BE2C (cell line): ENCODE results near the gene PGAM1.
A peak's percentile ranks its signal among the peaks of the same experiment; 100 is the strongest.

Experiments used
- DNase-seq: peaks from one replicate; pipeline ENCODE4 v3.0.0-alpha.2; 2020
- H3K27me3 ChIP-seq: fragments of 250-450 bp; sonication (Bioruptor Pico); 2 replicates; pipeline ENCODE4 v1.5.1; 2020; ENCODE audit warnings: mild to moderate bottlenecking
- H3K36me3 ChIP-seq: fragments of 250-450 bp; sonication (Bioruptor Pico); 2 replicates; pipeline ENCODE4 v1.5.1; 2020; ENCODE audit warnings: mild to moderate bottlenecking
- H3K4me1 ChIP-seq: fragments of 250-450 bp; sonication (Bioruptor Pico); 2 replicates; pipeline ENCODE4 v1.5.1; 2020
- H3K4me3 ChIP-seq: 2 replicates; pipeline ENCODE4 v1.5.1; 2011; ENCODE audit warnings: low read depth, low read length
- H3K9me3 ChIP-seq: fragments of 250-450 bp; sonication (Bioruptor Pico); 2 replicates; pipeline ENCODE4 v1.5.1; 2020
- CTCF ChIP-seq: IDR thresholded peaks from 2 replicates; pipeline ENCODE4 v1.5.1; 2012; ENCODE audit warnings: mild to moderate bottlenecking, low read depth, low read length

Gene PGAM1

GRCh38 chr10:97434055-97434454 lies 8.1 kb downstream of the PGAM1 start:
- DNase-seq, result no peak
- H3K27me3 ChIP-seq, result no peaks in the 10 kb centered on the region
- H3K9me3 ChIP-seq, result no peaks in the 10 kb centered on the region
- H3K4me1 ChIP-seq, result no peaks in the 10 kb centered on the region
- H3K4me3 ChIP-seq, result no peak overlapping the region
- TF ChIP-seq CTCF, result no peak
- peaks cover 75% of the 10 kb centered on the region for H3K36me3 ChIP-seq

DNA sequence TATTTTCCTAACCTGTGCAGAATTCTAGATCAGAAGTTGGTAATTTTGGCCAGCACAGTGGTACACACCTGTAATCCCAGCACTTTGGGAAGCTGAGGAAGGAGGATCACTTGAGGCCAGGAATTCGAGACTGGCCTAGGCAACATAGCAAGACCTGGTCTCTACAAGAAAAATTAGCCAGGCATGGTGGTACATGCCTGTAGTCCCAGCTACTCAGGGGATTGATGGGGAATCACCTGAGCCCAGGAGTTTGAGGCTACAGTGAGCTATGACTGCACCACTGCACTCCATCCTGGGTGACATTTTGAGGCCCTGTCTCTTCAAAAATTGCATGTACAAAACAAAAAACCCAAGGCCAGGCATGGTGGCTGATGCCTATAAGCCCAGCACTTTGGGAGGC lies 8.6 kb downstream of the PGAM1 start:
- H3K27me3 ChIP-seq, result no peaks in the 10 kb centered on the region
- peaks cover 76% of the 10 kb centered on the region for H3K36me3 ChIP-seq
- no peak for TF ChIP-seq CTCF

GRCh38 chr10:97435211-97435610 lies 9.2 kb downstream of the PGAM1 start:
- peaks cover 71% of the 10 kb centered on the region for H3K36me3 ChIP-seq
- H3K27me3 ChIP-seq, result no peaks in the 10 kb centered on the region
- no peaks in the 10 kb centered on the region for H3K4me1 ChIP-seq
- H3K9me3 ChIP-seq, result no peaks in the 10 kb centered on the region
- H3K4me3 ChIP-seq, result no peak overlapping the region
- no peak for TF ChIP-seq CTCF
- DNase-seq, result no peak

More for the DNA sequence above, 8.6 kb downstream of the PGAM1 start:
- DNase-seq, result no peak
- Histone ChIP-seq H3K4me1 (no peaks in the 10 kb centered on the region), H3K9me3 (no peaks in the 10 kb centered on the region), H3K4me3 (no peak overlapping the region)

GRCh38 chr10:97442277-97442676 lies 16.3 kb downstream of the PGAM1 start:
- H3K9me3 ChIP-seq, result no peaks in the 10 kb centered on the region

DNA sequence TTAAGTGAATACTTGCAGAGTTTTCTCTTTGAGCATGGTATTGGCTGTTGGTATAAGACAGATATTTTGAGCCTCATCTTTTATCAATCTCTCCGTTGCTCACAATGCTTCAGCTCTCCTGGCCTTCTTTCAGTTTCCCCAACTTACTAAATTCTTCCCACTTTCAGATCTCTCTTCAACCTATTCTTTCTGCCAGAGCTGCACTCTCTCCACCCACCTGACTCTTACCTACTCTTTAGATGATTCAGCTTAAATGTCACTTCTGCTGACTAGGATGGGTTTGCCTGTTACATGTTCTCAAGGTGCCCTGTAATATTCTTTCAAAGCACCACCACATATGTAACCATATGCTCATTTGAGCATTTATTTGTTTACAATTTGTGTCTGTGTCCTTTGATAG lies 18.2 kb downstream of the PGAM1 start:
- no peak for TF ChIP-seq CTCF
- DNase-seq, result no peak
- H3K4me1 ChIP-seq, result no peaks in the 10 kb centered on the region
- H3K36me3 ChIP-seq, result peaks cover 18% of the 10 kb centered on the region
- H3K9me3 ChIP-seq, result no peaks in the 10 kb centered on the region
- H3K4me3 ChIP-seq, result no peak overlapping the region
- no peaks in the 10 kb centered on the region for H3K27me3 ChIP-seq

More at GRCh38 chr10:97442277-97442676, 16.3 kb downstream of the PGAM1 start:
- no peaks in the 10 kb centered on the region for H3K27me3 ChIP-seq
- no peak overlapping the region for H3K4me3 ChIP-seq
- DNase-seq, result no peak
- H3K4me1 ChIP-seq, result no peaks in the 10 kb centered on the region
- H3K36me3 ChIP-seq, result peaks cover 27% of the 10 kb centered on the region
- no peak for TF ChIP-seq CTCF

- no peaks in the 10 kb centered on the region for H3K9me3 ChIP-seq
- no peak for DNase-seq
- H3K4me1 ChIP-seq, result no peaks in the 10 kb centered on the region
- peak overlapping the region; percentile 100 for H3K4me3 ChIP-seq
- no peaks in the 10 kb centered on the region for H3K27me3 ChIP-seq
- H3K36me3 ChIP-seq, result peaks cover 13% of the 10 kb centered on the region
- no peak for TF ChIP-seq CTCF
Observed at GRCh38 chr10:97445357-97445721, 19.3 kb downstream of the PGAM1 start.
